CMK (cell line): ENCODE measurements around the gene CELF4.

Experiments
- DNase-seq: peaks from one replicate; pipeline ENCODE4 v3.0.0-alpha.2; 2010; ENCODE audit warnings: low read depth

The CELF4 gene

GRCh38 chr18:37546651-37547050 is 18.9 kb downstream of the CELF4 start:
- no peak for DNase-seq

- DNase-seq: no peak
Observed at GRCh38 chr18:37546272-37546537, 19.4 kb downstream of the CELF4 start.

- DNase-seq: no peak
Observed at GRCh38 chr18:37545461-37546271, 19.9 kb downstream of the CELF4 start.

- DNase-seq: no peak
Observed at GRCh38 chr18:37544713-37545112, 20.9 kb downstream of the CELF4 start.

- no peak for DNase-seq
Observed at GRCh38 chr18:37544217-37544616, 21.4 kb downstream of the CELF4 start.

GRCh38 chr18:37543321-37543720 is 22.3 kb downstream of the CELF4 start:
- no peak for DNase-seq

GRCh38 chr18:37541517-37541916 is 24.1 kb downstream of the CELF4 start:
- DNase-seq: no peak

GRCh38 chr18:37540424-37541138 is 25.0 kb downstream of the CELF4 start:
- no peak for DNase-seq

- DNase-seq: no peak
Observed at GRCh38 chr18:37539236-37539635, 26.4 kb downstream of the CELF4 start.

GRCh38 chr18:37538526-37539205 is 26.9 kb downstream of the CELF4 start:
- DNase-seq: no peak

GRCh38 chr18:37537868-37538525 is 27.6 kb downstream of the CELF4 start:
- peak; percentile 24 for DNase-seq

GRCh38 chr18:37536656-37537055 is 28.9 kb downstream of the CELF4 start:
- DNase-seq: no peak

- no peak for DNase-seq
Observed at GRCh38 chr18:37535968-37536367, 29.6 kb downstream of the CELF4 start.

GRCh38 chr18:37534627-37535026 is 31.0 kb downstream of the CELF4 start:
- DNase-seq: no peak

- no peak for DNase-seq
Observed at GRCh38 chr18:37533647-37534584, 31.7 kb downstream of the CELF4 start.

- DNase-seq: no peak
Observed at GRCh38 chr18:37532917-37533316, 32.7 kb downstream of the CELF4 start.

GRCh38 chr18:37529863-37530262 is 35.7 kb downstream of the CELF4 start:
- no peak for DNase-seq

GRCh38 chr18:37529296-37529695 is 36.3 kb downstream of the CELF4 start:
- DNase-seq: no peak

GRCh38 chr18:37527395-37527794 is 38.2 kb downstream of the CELF4 start:
- DNase-seq: no peak

- no peak for DNase-seq
Observed at GRCh38 chr18:37525262-37525585, 40.4 kb downstream of the CELF4 start.

GRCh38 chr18:37524498-37525261 is 40.9 kb downstream of the CELF4 start:
- no peak for DNase-seq
